Peyer's patch (tissue), 4 donors: ENCODE results near the gene COL6A3.

Experiments used
- CTCF ChIP-seq, 6 experiments: fragments of 450-650 bp in 4 of 6; fragments of 200-600 bp in 2 of 6; sonication (generic) in 1 of 6; IDR thresholded peaks; one replicate each; pipeline ENCODE4 v1.5.1; 2017 to 2019; ENCODE audit warnings: antibody characterized with exemption in 6 of 6, mild to moderate bottlenecking in 3 of 6, moderate library complexity in 1 of 6
- POLR2A ChIP-seq, 2 donors: fragments of 450-650 bp; IDR thresholded peaks; one replicate each; pipeline ENCODE4 v1.5.1; 2017; ENCODE audit warnings: antibody characterized with exemption in 2 of 2, mild to moderate bottlenecking in 2 of 2, moderate library complexity in 2 of 2

- TF ChIP-seq CTCF (IDR thresholded peaks at IDR 0.05), result no peak
- TF ChIP-seq POLR2A (IDR thresholded peaks at IDR 0.05), result no peak
Measured at GRCh38 chr2:237455764-237456163, 41.8 kb upstream of the COL6A3 start.
